ENCODE data around the gene BCLAF1.
"Not testable (repeated sequence)": the region's sequence is repeated elsewhere in the genome, so short reads cannot be mapped to it uniquely, and the experiment has no call there.

Gene BCLAF1

GRCh38 chr6:136249811-136250685, 39.6 kb downstream of the BCLAF1 start, which contains the start of gene MTFR2:
MTFR2 (minus strand) TSS chr6:136250311; CDS start chr6:136249099, 1,212 bp downstream.
- DNase-seq (ENCODE audit: low read depth in 3 of 3) = peak; percentile 81 to 95 (median 89)

- no peak for DNase-seq (ENCODE audit: low read depth in 3 of 3)
These were observed 40.3 kb downstream of the BCLAF1 start for GRCh38 chr6:136249336-136249735.

GRCh38 chr6:136244061-136244616, 45.5 kb downstream of the BCLAF1 start:
- DNase-seq (ENCODE audit: low read depth in 3 of 3) = no peak

GRCh38 chr6:136236466-136237293, 53.0 kb downstream of the BCLAF1 start:
- DNase-seq (ENCODE audit: low read depth in 3 of 3) = no peak

GRCh38 chr6:136235233-136235564, 54.4 kb downstream of the BCLAF1 start:
- no peak for DNase-seq (ENCODE audit: low read depth in 3 of 3)

- no peak for DNase-seq (ENCODE audit: low read depth in 3 of 3)
These were observed 56.9 kb downstream of the BCLAF1 start for GRCh38 chr6:136232701-136233100.

GRCh38 chr6:136230219-136230853, 59.3 kb downstream of the BCLAF1 start:
- DNase-seq (ENCODE audit: low read depth in 3 of 3) = no peak

GRCh38 chr6:136228814-136229213, 60.8 kb downstream of the BCLAF1 start:
- DNase-seq (ENCODE audit: low read depth in 3 of 3) = no peak

GRCh38 chr6:136226674-136227377, 62.8 kb downstream of the BCLAF1 start:
- DNase-seq (ENCODE audit: low read depth in 3 of 3) = no peak

- DNase-seq (ENCODE audit: low read depth in 3 of 3) = peak in 2 of 3 experiments; percentile 37 to 38
These were observed 63.5 kb downstream of the BCLAF1 start for GRCh38 chr6:136226027-136226673.

GRCh38 chr6:136225496-136225895, 64.2 kb downstream of the BCLAF1 start:
- DNase-seq (ENCODE audit: low read depth in 3 of 3) = peak; percentile 4 to 26 (median 16)

- DNase-seq (ENCODE audit: low read depth in 3 of 3) = not testable (repeated sequence)
These were observed 64.7 kb downstream of the BCLAF1 start for GRCh38 chr6:136224974-136225373.

- DNase-seq (ENCODE audit: low read depth in 3 of 3) = no peak
These were observed 72.9 kb downstream of the BCLAF1 start for GRCh38 chr6:136216503-136217401.

- DNase-seq (ENCODE audit: low read depth in 3 of 3) = no peak
These were observed 75.8 kb downstream of the BCLAF1 start for GRCh38 chr6:136213853-136214252.

- DNase-seq (ENCODE audit: low read depth in 3 of 3) = no peak
These were observed 76.6 kb downstream of the BCLAF1 start for GRCh38 chr6:136213012-136213539.

GRCh38 chr6:136212608-136213007, 77.0 kb downstream of the BCLAF1 start:
- DNase-seq (ENCODE audit: low read depth in 3 of 3) = no peak

GRCh38 chr6:136210398-136211165, 79.1 kb downstream of the BCLAF1 start:
- DNase-seq (ENCODE audit: low read depth in 3 of 3) = no peak

GRCh38 chr6:136209496-136209895, 80.2 kb downstream of the BCLAF1 start:
- DNase-seq (ENCODE audit: low read depth in 3 of 3) = no peak

GRCh38 chr6:136208783-136209182, 80.9 kb downstream of the BCLAF1 start:
- no peak for DNase-seq (ENCODE audit: low read depth in 3 of 3)
